Mesothelial cell of epicardium (in vitro differentiated cells): Measurements from ENCODE around the gene DPH7. TPM values are rescaled to one million over a fixed set of nuclear protein-coding genes. Genes with fewer than 3 reads are reported as not detected.

Experiments used
- DNase-seq, 2 experiments: peaks; one replicate each; pipeline ENCODE4 v3.0.0; 2021; ENCODE audit warnings: low spot score in 2 of 2; ENCODE audit not compliant: unreplicated experiment in 2 of 2
- H3K27ac Mint-ChIP-seq: 2 replicates; pipeline ENCODE4 v1.8.0; 2021; ENCODE audit warnings: mixed read lengths
- H3K27me3 Mint-ChIP-seq: 2 replicates; pipeline ENCODE4 v1.8.0; 2021; ENCODE audit warnings: low read depth, mixed read lengths
- H3K36me3 Mint-ChIP-seq: 2 replicates; pipeline ENCODE4 v1.8.0; 2021; ENCODE audit warnings: mixed read lengths
- H3K4me1 Mint-ChIP-seq: 2 replicates; pipeline ENCODE4 v1.8.0; 2021; ENCODE audit warnings: mixed read lengths
- H3K4me3 Mint-ChIP-seq: 2 replicates; pipeline ENCODE4 v1.8.0; 2021; ENCODE audit warnings: mild to moderate bottlenecking, moderate library complexity, mixed read lengths
- H3K9me3 Mint-ChIP-seq: 2 replicates; pipeline ENCODE4 v1.8.0; 2021; ENCODE audit warnings: mixed read lengths
- CTCF ChIP-seq: fragments of 200-600 bp; sonication (generic); IDR thresholded peaks from one replicate; pipeline ENCODE4 v1.5.0; 2021; ENCODE audit warnings: antibody characterized with exemption; ENCODE audit not compliant: unreplicated experiment
- total RNA-seq: library from RNA; stranded (reverse); gene quantifications from 3 replicates; pipeline ENCODE4 v1.2.1, GENCODE V29; 2021

The DPH7 gene
- total RNA-seq, 1 donor from 2014 or later, result 59.4 TPM

DNA sequence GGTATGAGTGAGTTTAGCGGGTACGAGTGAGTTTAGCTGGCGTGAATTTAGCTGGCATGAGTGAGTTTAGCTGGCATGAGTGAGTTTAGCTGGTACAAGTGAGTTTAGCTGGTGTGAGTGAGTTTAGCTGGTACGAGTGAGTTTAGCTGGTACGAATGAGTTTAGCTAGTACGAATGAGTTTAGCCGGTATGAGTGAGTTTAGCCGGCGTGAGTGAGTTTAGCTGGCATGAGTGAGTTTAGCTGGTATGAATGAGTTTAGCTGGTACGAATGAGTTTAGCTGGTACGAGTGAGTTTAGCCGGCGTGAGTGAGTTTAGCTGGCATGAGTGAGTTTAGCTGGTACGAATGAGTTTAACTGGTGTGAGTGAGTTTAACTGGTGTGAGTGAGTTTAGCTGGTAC, 69.5 kb downstream of the DPH7 start:
- peaks cover 18% of the 10 kb centered on the region for H3K9me3 Mint-ChIP-seq

DNA sequence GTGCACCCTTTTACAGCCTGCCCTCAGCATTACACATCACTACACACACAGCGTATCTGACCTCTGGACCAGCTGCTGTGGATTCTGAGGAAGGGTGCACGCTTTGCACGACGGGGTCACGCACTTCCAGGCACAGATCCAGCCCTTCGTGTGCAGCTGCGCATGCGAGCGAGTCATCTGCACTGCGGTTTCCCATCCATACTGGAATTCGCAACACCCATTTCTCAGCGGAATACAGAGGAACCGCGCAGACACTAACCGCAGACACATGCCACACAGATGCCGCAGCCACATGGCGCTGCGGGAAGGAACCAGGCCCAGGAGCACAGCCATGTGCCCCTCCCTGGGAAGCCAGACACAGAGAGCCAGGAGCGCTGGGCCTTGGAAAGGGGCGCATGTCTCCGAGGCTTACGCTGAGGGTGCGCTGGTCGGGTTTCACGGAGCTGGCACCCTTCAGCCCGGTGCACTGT, 72.0 kb downstream of the DPH7 start:
- Mint-ChIP-seq H3K36me3 (peaks cover 8% of the 10 kb centered on the region), H3K27ac (no peak overlapping the region), H3K9me3 (peaks cover 25% of the 10 kb centered on the region), H3K27me3 (peaks cover 7% of the 10 kb centered on the region), H3K4me3 (no peak overlapping the region), H3K4me1 (peaks cover 3% of the 10 kb centered on the region)
- no peak for TF ChIP-seq CTCF
- DNase-seq, result no peak

More for the DNA sequence above, 69.5 kb downstream of the DPH7 start:
- Mint-ChIP-seq H3K27ac (no peak overlapping the region), H3K36me3 (peaks cover 8% of the 10 kb centered on the region), H3K4me3 (no peak overlapping the region), H3K4me1 (peaks cover 3% of the 10 kb centered on the region), H3K27me3 (no peaks in the 10 kb centered on the region)
- DNase-seq, result no peak
- TF ChIP-seq CTCF, result no peak

GRCh38 chr9:137506274-137506673, 72.5 kb downstream of the DPH7 start:
- Mint-ChIP-seq H3K27ac (no peak overlapping the region), H3K27me3 (peaks cover 8% of the 10 kb centered on the region), H3K4me3 (no peak overlapping the region), H3K36me3 (peaks cover 10% of the 10 kb centered on the region), H3K9me3 (peaks cover 25% of the 10 kb centered on the region), H3K4me1 (peaks cover 2% of the 10 kb centered on the region)
- DNase-seq, result no peak
- no peak for TF ChIP-seq CTCF

DNA sequence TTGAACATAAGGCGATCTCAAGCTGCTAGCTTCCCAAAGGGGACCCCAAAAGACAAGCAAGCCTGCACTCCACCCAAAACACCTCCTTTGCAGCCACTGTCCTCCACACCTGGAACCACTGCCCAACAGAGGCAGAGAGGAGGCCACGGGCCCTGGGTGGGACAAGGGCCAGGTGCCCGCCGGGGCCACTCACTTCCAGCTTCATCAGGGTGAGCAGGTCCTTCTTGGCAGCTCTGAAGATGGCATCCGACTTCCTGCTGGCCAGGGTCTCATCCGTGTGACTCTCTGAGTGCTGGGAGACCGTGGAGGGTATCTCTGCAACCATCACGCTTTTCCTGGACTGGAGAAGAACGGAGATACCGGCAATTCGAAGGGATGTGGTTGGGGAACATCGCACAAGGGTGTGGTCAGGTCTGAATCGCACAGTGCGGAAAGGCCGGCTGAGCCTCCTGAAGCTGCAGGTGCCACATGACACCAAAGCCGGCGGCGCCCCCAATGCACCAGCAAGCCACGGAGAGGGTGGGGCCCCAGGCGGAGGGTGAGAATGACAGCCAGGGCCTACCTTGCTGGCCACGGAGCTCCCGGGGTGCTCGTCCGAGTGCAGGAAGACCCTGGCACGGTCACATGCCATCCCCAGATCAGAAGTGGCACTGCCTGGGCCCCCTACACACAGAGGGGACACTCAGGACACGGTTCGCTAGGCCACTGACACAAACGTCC, 73.1 kb downstream of the DPH7 start:
- Mint-ChIP-seq H3K36me3 (peaks cover 10% of the 10 kb centered on the region), H3K4me3 (no peak overlapping the region), H3K27ac (no peak overlapping the region), H3K4me1 (peaks cover 2% of the 10 kb centered on the region), H3K27me3 (peaks cover 8% of the 10 kb centered on the region), H3K9me3 (peaks cover 23% of the 10 kb centered on the region)
- no peak for DNase-seq
- no peak for TF ChIP-seq CTCF

Other genes starting within 250 kb of the DPH7 start
- 37.2 to 38.2 TPM (median 37.3 TPM) in 3 replicates for gene EXD3, start 155.8 kb downstream of the DPH7 start, total RNA-seq
- 19.9 to 22.1 TPM (median 21.4 TPM) in 3 replicates for gene NOXA1, start 155.5 kb downstream of the DPH7 start, total RNA-seq
- 1.4 to 1.7 TPM (median 1.6 TPM) in 3 replicates for gene ENTPD8, start 137.6 kb downstream of the DPH7 start, total RNA-seq
- gene NSMF, start 119.6 kb downstream of the DPH7 start, total RNA-seq, result 85.3 to 85.6 TPM (median 85.3 TPM) in 3 replicates
- gene PNPLA7, start 28.5 kb downstream of the DPH7 start, total RNA-seq, result 5.3 to 5.7 TPM (median 5.6 TPM) in 3 replicates
- 22.7 to 26.6 TPM (median 26.2 TPM) in 3 replicates for gene MRPL41, start 27.0 kb downstream of the DPH7 start, total RNA-seq
- 31.1 to 33.2 TPM (median 31.9 TPM) in 3 replicates for gene ZMYND19, start 11.6 kb upstream of the DPH7 start, total RNA-seq
- 36.5 to 40.5 TPM (median 39.1 TPM) in 3 replicates for gene ARRDC1, start 26.8 kb upstream of the DPH7 start, total RNA-seq
- 133 to 147 TPM (median 136 TPM) in 3 replicates for gene EHMT1, start 40.1 kb upstream of the DPH7 start, total RNA-seq